ENCODE measurements around the gene ANKRD63. TPM values are rescaled to one million over a fixed set of nuclear protein-coding genes. Genes with fewer than 3 reads are reported as not detected.

Gene ANKRD63
- total and polyA plus RNA-seq, 8 donors = 0.37 TPM; not detected in 7

DNA sequence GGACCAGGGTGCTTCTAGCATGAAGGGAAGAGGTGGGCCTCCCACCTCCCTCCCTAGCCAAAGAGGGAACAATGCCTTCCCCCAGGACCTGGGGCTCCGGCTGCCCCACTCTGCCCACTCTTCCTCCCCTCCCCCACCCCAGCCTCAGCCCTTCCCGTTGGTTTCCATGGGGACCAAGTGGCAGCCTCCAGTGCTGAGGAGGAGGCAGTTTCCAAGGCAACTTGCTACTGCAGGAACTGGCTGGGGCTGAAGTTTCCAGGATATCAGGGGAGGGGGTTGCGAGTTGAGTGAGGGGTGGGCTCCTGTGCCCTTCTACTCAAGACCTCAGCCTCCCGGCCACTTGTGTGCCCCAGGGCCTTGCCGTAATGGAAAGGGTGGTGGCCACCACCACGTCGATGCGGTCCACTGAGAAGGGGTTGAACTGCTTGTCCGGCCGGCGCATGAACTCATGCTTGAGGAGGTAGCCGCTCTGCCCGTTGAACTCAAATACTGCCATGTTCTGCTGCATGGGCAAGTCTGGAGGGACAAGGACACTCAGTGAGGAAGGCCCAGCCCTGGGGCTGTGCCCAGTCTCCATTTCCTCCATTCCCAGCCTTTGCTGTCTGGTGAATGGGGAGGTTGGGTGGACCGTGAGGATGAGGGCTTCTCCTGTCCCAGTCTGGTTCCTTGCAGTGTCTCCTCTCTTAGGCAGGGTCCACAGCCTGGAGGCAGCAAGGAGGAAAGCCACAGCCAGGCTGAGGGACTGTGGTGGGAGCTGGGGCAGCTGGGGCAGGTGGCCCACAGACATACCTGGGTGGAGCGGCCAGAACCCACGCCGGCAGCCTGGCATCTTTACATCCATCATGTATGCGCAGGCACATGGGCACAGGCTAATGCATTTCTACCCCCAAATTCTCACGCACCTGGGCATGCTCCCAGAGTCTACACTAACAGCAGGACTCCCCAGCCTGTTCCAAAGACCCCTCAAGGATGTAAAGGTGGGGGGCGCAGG is 11.3 kb upstream of the ANKRD63 start:
- WGBS, 5 donors = 71 to 92% (median 88%) methylated on average over 2 to 20 of the region's 20 CpGs
- H3K27ac ChIP-seq = no peak overlapping the region

DNA sequence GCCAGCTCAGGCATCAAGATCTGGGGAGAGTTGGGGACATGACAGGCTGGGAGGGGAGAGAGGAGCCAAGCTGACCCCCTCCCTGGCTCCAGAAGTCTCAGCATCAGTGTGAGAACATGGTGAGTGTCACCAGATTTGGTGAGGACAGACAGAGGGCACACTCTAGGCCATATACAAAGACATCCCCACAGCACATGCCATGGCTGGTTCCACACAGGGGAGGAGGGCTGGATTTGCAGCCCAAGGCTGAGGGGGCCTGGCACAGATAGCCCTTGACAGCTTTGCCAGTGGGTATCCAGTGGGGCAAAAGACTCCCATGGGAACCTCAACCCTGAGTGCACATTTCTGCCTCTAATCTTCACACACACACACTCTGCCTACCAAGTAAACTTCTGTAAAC is 10.1 kb upstream of the ANKRD63 start:
- Histone ChIP-seq H3K27ac (no peak overlapping the region), H3K9me3 (no peaks in the 10 kb centered on the region), H3K4me3 (no peak overlapping the region), H3K4me1 (peaks cover 12 to 36% (median 23%) of the 10 kb centered on the region in 4 donors), H3K36me3 (peaks cover 0 to 53% (median 0%) of the 10 kb centered on the region in 4 donors), H3K27me3 (peaks cover 0 to 25% (median 14%) of the 10 kb centered on the region in 3 donors)
- TF ChIP-seq EP300 (IDR thresholded peaks at IDR 0.05) = no peak
- TF ChIP-seq, protein P1, sequence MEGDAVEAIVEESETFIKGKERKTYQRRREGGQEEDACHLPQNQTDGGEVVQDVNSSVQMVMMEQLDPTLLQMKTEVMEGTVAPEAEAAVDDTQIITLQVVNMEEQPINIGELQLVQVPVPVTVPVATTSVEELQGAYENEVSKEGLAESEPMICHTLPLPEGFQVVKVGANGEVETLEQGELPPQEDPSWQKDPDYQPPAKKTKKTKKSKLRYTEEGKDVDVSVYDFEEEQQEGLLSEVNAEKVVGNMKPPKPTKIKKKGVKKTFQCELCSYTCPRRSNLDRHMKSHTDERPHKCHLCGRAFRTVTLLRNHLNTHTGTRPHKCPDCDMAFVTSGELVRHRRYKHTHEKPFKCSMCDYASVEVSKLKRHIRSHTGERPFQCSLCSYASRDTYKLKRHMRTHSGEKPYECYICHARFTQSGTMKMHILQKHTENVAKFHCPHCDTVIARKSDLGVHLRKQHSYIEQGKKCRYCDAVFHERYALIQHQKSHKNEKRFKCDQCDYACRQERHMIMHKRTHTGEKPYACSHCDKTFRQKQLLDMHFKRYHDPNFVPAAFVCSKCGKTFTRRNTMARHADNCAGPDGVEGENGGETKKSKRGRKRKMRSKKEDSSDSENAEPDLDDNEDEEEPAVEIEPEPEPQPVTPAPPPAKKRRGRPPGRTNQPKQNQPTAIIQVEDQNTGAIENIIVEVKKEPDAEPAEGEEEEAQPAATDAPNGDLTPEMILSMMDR (IDR thresholded peaks at IDR 0.05) = no peak
- no peak for TF ChIP-seq POLR2AphosphoS5 (IDR thresholded peaks at IDR 0.05)
- no peak for TF ChIP-seq POLR2A (IDR thresholded peaks at IDR 0.05)
- intact Hi-C loops (cut with DNase I; ENCODE audit: low total_unique reads) = no loop called here
- DNase-seq = no peak

More for the DNA sequence above, 11.3 kb upstream of the ANKRD63 start:
- H3K9me3 ChIP-seq = no peaks in the 10 kb centered on the region
- peaks cover 12 to 36% (median 22%) of the 10 kb centered on the region in 4 donors for H3K4me1 ChIP-seq
- no peak for DNase-seq
- H3K27me3 ChIP-seq = peaks cover 0 to 23% (median 14%) of the 10 kb centered on the region in 3 donors
- H3K4me3 ChIP-seq = no peak overlapping the region
- intact Hi-C loops (cut with DNase I; ENCODE audit: low total_unique reads) = no loop called here
- H3K36me3 ChIP-seq = peaks cover 0 to 50% (median 0%) of the 10 kb centered on the region in 4 donors
- no peak for TF ChIP-seq EP300 (IDR thresholded peaks at IDR 0.05)
- TF ChIP-seq POLR2A (IDR thresholded peaks at IDR 0.05) = no peak
- no peak for TF ChIP-seq POLR2AphosphoS5 (IDR thresholded peaks at IDR 0.05)
- TF ChIP-seq, protein P1 (IDR thresholded peaks at IDR 0.05) = no peak

DNA sequence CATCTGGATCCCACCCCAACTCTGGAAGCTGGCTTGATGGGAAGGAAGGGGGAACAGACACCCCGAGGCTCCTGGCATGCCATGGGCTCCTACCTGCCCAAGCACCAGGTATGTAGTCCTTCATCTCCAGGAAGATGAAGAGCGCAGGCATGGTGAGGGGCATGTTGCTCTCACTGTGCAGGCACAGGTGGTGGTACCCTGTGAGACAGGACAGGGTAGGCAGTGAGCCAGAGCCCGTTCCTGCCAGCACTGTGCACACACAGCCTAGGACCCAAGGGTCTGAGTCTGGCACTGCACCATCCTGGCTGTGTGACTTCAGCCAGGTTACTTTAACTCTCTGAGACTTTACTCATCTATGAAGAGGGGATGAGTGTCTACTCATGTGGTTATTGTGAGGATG is 9.4 kb upstream of the ANKRD63 start:
- no peak overlapping the region for H3K27ac ChIP-seq
- DNase-seq = no peak
- H3K27me3 ChIP-seq = peaks cover 0 to 27% (median 14%) of the 10 kb centered on the region in 3 donors
- no peak overlapping the region for H3K4me3 ChIP-seq
- intact Hi-C loops (cut with DNase I; ENCODE audit: low total_unique reads) = no loop called here
- WGBS, 5 donors = 76 to 93% (median 77%) methylated on average over 2 to 3 of the region's 3 CpGs
- peaks cover 12 to 36% (median 23%) of the 10 kb centered on the region in 4 donors for H3K4me1 ChIP-seq
- H3K36me3 ChIP-seq = peaks cover 0 to 57% (median 0%) of the 10 kb centered on the region in 4 donors
- no peaks in the 10 kb centered on the region for H3K9me3 ChIP-seq
- TF ChIP-seq POLR2A (IDR thresholded peaks at IDR 0.05) = no peak

DNA sequence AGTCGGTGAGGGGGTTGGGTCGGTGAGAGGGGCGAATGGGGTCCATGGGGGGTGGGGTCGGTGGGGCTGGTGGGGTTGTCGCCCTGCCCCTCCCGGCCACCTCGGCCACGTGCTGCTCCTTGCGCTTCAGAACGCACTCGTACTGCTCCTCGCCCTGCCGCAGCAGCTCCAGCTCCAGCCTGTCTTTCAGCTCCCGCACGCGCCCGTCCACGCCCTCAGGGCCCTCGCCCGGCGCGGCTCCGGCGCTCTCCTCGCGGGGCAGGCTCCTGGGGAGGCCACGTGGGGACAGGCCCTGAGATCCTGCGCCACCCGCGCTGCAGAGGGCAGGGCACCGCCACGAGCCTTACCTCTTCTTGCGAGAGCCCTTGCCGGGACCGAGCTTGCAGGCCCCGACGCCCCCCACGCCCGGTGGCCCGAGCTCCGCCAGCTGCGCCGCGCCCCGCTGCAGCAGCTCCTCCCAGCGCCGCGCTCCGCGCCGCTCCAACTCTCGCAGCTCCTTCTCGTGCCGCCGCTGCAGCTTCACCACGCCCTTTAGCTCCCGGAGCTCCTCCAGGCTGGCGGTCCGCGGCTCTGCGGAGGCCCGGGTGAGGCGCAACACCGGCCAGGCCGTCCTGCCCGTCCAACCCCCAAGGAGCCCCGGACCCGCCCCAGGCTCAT is 8.2 kb upstream of the ANKRD63 start:
- H3K27me3 ChIP-seq = peaks cover 0 to 27% (median 14%) of the 10 kb centered on the region in 3 donors
- peaks cover 12 to 29% (median 20%) of the 10 kb centered on the region in 4 donors for H3K4me1 ChIP-seq
- peaks cover 0 to 61% (median 0%) of the 10 kb centered on the region in 4 donors for H3K36me3 ChIP-seq
- DNase-seq = peak; percentile 64 to 90
- intact Hi-C loops (cut with DNase I; ENCODE audit: low total_unique reads) = no loop called here
- peak overlapping the region; percentile 30 to 53 (median 40) for H3K4me3 ChIP-seq
- H3K27ac ChIP-seq = no peak overlapping the region
- no peak for TF ChIP-seq EP300 (IDR thresholded peaks at IDR 0.05)
- TF ChIP-seq, protein P1 (IDR thresholded peaks at IDR 0.05) = no peak
- no peak for TF ChIP-seq POLR2AphosphoS5 (IDR thresholded peaks at IDR 0.05)
- no peak for TF ChIP-seq POLR2A (IDR thresholded peaks at IDR 0.05)
- 6 to 47% (median 23%) methylated on average over 22 to 68 of the region's 68 CpGs for WGBS, 5 donors
- no peaks in the 10 kb centered on the region for H3K9me3 ChIP-seq
